G401 (cell line): ENCODE measurements around the gene GDF2. TPM values are rescaled to one million over a fixed set of nuclear protein-coding genes. Genes with fewer than 3 reads are reported as not detected.

ENCODE experiments used
- DNase-seq: peaks from one replicate; pipeline ENCODE4 v3.0.0-alpha.2; 2015; ENCODE audit warnings: low spot score
- in situ Hi-C: cut with HindIII; loops from 2 replicates; pipeline ENCODE4 v1.10.0; 2016; ENCODE audit warnings: low sequenced_read_pairs, mixed read lengths
- total RNA-seq: library from RNA; depleted of rRNA; stranded (reverse); fragments of >200 nt; shearing (Covaris generic); gene quantifications from 2 replicates; pipeline ENCODE4 v1.2.3, GENCODE V29; 2014

Gene GDF2
- total RNA-seq, 1 experiment from 2014 or later = not detected

DNA sequence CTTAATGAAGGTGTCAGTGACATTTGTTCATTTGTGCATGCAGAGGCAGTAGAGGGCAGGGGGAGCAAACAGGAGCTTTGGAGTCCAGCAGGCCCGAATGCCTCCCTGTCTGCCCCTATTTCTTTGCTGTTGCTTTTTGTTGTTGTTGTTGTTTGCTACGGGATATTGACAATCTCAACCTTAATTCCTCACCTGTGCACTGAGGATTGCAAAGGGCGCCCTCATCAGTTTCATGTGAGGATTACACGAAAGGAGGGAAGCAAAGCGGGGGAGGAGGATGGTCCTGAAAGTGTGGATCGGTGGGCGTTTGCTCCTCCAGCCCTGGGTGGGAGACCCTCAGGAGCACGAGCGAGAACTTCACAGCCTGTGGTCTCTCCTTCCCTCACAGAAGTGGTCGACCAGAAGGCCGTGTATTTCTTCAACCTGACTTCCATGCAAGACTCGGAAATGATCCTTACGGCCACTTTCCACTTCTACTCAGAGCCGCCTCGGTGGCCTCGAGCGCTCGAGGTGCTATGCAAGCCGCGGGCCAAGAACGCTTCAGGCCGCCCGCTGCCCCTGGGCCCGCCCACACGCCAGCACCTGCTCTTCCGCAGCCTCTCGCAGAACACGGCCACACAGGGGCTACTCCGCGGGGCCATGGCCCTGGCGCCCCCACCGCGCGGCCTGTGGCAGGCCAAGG lies 12.7 kb upstream of the GDF2 start:
- in situ Hi-C loops = no loop called here
- no peak for DNase-seq

DNA sequence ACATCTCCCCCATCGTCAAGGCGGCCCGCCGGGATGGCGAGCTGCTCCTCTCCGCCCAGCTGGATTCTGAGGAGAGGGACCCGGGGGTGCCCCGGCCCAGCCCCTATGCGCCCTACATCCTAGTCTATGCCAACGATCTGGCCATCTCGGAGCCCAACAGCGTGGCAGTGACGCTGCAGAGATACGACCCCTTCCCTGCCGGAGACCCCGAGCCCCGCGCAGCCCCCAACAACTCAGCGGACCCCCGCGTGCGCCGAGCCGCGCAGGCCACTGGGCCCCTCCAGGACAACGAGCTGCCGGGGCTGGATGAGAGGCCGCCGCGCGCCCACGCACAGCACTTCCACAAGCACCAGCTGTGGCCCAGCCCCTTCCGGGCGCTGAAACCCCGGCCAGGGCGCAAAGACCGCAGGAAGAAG lies 12.2 kb upstream of the GDF2 start:
- in situ Hi-C loops = no loop called here
- no peak for DNase-seq

DNA sequence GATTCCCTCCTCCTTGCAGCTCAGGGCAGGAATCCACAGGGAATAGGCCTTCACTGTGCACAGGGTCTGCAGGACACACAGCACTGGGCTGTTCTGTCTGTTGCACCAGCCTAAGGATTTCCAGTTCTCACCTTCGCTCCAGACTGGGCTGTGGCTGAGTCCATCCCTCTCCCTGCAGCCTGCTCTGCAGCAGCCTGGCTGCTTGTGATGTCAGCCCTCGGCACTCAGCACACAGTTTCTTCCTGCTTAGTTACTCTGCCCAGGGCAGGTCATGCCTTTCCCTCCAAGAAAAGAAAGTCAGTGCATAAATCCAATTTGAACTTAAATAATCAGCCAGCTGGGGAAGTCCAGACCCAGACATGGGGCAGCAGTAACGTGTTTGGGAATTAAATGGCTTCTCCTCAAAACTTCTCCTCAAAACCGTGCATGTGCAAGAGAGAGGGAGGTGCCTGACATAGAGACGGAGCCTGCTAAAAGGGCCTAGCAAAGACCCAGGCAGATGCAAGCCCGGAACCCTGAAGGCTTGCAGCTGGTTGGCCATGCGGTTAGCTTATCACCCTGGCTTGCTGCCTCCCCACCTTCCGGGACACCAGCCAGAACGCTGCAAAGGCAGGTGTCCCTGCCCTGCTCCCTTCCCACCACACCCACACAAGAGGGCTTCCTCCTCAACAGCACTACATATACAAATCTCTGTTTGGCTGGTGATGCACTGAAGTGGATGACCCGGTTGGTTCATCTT lies 10.9 kb upstream of the GDF2 start:
- in situ Hi-C loops = no loop called here
- DNase-seq = peak; percentile 7

DNA sequence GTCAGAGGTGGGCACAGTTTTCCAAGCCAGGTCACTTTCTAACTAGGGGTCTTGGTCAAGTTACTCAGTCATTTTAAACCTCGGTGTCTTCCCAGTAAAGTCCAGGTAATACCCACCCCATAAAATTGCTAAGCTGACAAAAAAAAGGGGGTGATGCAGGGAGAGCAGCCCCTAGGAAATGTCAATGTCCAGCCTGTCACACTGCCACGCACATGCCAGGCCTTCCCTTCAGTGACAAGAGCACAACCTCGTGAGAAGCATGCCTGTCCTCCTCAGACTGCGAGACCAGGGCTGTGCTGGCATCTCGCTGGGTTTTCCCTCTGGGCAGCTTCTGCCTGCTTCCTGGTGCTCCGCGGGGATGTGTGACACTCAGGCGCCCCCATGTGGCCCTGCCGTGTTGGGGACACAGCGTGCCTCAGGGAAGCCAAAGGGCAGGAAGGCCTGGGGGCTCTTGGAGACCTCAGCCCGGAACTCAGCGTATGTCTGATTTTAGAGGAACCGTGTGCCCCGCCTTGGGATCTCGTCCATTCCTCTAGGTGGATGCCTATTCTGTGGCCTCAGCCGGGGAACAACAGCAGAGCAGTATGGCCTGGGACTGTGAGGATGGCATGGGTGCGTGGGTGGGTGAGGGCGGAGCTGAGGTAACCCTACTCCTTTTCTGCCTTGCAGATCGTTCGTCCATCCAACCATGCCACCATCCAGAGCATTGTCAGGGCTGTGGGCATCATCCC lies 10.2 kb upstream of the GDF2 start:
- in situ Hi-C loops = no loop called here
- peak; percentile 73 for DNase-seq

- DNase-seq = no peak
- in situ Hi-C loops = no loop called here
These were observed 9.6 kb upstream of the GDF2 start for GRCh38 chr10:47312663-47312995.

DNA sequence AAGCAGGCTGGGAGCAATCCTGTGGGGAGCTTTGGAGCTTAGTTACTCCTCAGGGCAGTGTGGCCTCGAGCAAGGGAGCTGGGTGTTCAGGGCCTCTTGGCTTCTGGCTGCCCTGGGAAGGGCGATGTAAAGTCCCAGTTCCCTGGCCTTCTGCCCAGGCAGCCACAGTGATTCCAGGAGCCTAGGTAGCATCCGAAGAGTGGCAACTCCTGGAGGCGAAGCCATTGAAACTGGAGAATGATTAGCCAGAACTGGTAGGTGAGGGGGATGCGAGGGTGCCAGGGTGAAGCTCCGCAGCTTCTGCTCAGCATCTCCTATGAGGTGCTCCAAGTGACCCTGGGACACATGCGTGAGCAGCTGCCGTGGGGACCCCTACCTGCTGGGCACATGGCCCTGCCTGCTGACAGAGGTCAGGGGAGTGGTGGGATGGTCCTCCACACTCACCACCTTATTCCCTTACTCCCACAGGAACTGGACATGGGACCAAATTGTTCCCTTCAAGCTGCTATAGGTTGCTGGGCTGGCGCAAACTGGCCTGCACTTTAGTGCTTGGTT lies 7.8 kb upstream of the GDF2 start:
- in situ Hi-C loops = no loop called here
- DNase-seq = no peak

DNA sequence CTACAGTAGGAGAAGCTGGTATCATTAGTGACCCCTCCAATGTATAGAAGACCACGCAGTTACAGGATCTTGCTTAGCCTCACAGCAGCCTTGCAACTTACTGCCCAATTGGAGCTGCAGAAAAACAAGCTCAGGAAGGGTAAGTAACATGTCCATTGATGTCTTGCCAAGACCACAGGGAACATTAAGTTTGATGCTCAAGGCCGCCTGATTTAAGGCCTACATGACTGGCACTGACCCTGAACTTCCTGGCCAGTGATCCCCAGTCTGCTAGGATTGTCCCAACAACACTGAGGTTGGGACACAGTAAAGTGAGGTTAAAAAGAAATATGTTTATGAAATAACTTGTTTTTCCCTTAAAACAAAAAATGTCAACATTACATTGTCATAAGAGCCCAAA lies 6.8 kb upstream of the GDF2 start:
- no peak for DNase-seq
- in situ Hi-C loops = no loop called here

- in situ Hi-C loops = no loop called here
- no peak for DNase-seq
These were observed 6.1 kb upstream of the GDF2 start for GRCh38 chr10:47316131-47316530.

DNA sequence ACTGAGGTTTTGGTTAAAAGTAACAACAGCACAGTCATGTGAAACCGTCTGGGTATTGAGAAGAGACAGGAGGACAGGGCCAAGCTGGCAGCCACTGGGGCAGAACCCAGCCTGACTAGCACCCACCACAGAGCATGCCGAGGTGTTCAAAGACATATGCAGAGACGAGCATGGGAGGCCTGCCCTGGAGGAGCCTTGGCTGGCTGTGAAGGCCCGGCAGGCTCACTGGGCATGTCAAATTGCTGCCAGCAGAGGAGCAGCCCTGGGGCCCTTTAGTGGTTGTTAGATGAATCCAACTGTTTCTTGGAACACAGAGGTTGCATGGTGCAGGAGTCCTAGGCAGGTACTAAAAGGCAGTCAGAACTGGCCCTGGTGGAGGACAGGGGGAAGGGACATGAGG lies 5.0 kb upstream of the GDF2 start:
- in situ Hi-C loops = no loop called here
- DNase-seq = no peak

GRCh38 chr10:47318706-47319105 lies 3.5 kb upstream of the GDF2 start:
- in situ Hi-C loops = no loop called here
- no peak for DNase-seq

GRCh38 chr10:47319784-47320183 lies 2.5 kb upstream of the GDF2 start:
- in situ Hi-C loops = no loop called here
- no peak for DNase-seq

DNA sequence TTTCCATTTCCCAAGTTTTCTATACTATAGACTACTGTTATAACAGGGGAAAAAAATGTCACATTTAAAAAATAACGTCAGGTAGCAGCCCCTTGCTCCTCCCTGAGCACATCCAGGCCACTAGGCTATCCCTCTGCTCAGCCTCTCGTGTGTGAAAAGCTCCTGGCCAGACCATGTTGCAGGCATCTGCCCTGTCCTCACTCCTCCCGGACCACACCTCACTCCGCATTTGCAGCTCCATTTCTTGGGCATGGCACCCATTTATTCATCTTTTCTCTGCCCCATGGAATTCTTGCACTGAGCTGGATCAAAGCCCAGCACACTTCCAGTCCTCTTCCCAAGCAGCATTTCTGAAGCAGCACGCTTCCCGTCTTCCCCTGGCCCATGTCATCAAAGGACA lies 1.4 kb upstream of the GDF2 start:
- DNase-seq = no peak
- in situ Hi-C loops = no loop called here

DNA sequence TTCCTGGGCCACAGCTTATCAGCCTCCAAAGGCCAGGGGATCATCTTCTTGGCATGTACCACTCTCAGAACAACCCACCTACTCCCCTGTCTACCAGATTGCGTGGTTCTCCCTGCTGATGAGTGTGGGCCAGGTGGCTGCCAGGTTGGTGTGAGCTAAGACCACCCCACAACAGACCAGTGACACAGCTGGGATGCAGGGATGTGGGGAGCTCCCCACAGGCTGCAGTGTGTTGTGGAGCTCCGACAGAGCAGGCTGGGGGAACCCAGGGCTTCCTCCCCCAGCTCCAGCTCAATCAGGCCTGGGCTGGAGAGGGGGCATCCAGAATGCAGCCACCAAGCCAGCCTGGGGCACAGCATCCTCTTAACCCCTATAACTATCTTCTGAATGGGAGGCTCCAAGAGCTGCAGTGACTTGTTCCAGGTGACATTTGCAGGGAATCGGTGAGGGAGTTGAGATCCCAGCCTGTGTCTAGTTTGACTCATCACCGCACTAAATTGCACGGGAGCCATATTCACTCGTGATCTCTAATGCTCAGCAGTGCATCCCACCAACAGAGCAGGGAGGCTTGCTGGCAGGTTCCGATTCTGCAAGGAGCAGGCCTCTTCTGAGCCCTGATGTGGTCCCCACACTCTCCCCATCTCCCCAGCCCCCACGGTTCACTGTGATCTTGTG lies 596 bp upstream of the GDF2 start:
- DNase-seq = no peak
- in situ Hi-C loops = no loop called here

- in situ Hi-C loops = no loop called here
- no peak for DNase-seq
These were observed 833 bp downstream of the GDF2 start for GRCh38 chr10:47323087-47323486.

- in situ Hi-C loops = no loop called here
- DNase-seq = no peak
These were observed 1.5 kb downstream of the GDF2 start for GRCh38 chr10:47323636-47324296.

GRCh38 chr10:47325303-47326291 lies 3.3 kb downstream of the GDF2 start:
- no peak for DNase-seq
- in situ Hi-C loops = no loop called here

- no peak for DNase-seq
- in situ Hi-C loops = no loop called here
These were observed 4.2 kb downstream of the GDF2 start for GRCh38 chr10:47326306-47326926.

GRCh38 chr10:47326927-47327330 lies 4.7 kb downstream of the GDF2 start:
- in situ Hi-C loops = no loop called here
- no peak for DNase-seq
